Myocyte (in vitro differentiated cells): Measurements from ENCODE around the gene IRF9. TPM values are rescaled to one million over a fixed set of nuclear protein-coding genes. Genes with fewer than 3 reads are reported as not detected.

Source experiments
- DNase-seq: peaks from one replicate; pipeline ENCODE4 v3.0.0-alpha.2; 2012; ENCODE audit warnings: low read depth
- total RNA-seq: library from RNA; depleted of rRNA; stranded (reverse); fragments of >200 nt; gene quantifications from 2 replicates; pipeline ENCODE4 v1.2.3, GENCODE V29; 2014

Gene IRF9
- total RNA-seq, 1 donor from 2014 or later = 94.1 TPM

GRCh38 chr14:24146978-24147760, 13.9 kb upstream of the IRF9 start, which contains the start of gene RNF31:
TSS of gene RNF31 (plus strand) at chr14:24147498. CDS start at chr14:24147699, 201 bp downstream.
- DNase-seq = peak; percentile 99

DNA sequence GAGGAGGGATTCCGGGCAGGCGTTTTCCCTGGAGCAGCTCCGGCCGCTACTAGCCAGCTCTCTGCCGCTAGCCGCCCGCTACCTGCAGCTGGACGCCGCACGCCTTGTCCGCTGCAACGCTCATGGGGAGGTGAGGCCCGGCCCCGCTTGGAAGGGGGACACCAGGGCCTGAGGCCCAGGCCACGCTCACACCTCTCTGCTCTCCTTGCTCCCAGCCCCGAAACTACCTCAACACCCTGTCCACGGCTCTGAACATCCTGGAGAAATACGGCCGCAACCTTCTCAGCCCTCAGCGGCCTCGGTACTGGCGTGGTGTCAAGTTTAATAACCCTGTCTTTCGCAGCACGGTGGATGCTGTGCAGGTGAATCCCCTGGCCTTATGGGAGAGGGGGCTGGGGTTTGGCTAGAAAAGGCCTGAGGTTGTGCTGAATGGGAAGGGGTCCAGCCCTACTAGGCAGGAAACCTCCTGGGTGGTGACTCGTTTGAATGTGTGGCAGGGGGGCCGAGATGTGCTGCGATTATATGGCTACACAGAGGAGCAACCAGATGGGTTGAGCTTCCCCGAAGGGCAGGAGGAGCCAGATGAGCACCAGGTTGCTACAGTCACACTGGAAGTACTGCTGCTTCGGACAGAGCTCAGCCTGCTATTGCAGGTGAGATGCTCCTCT, 13.2 kb upstream of the IRF9 start:
- no peak for DNase-seq

DNA sequence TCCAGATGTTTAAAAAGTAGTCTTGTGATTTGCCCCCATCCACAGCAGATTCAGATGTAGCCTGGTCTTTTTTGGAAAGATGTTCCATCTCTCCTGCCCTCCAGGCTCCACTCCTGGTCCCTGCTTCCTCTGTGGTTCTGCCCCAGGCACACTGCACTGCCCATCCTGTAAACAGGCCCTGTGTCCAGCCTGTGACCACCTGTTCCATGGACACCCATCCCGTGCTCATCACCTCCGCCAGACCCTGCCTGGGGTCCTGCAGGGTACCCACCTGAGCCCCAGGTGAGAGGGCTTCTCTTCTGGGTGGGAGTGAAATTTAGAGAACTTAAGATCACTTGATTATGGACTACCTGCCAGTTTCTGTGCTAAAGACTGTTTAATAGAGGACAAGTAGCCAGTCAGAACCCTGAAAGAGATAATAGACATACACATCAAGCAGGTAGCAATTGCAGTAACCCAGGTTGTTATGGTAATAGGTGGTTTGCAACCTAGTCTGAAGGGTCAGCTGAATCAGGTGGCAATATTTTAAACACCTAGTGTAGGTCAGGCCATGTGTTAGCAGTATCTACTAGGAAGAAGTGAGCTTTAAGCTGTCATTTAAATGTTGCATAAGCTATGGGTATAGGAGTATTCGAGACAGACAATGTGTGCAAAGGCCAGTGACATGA, 11.6 kb upstream of the IRF9 start:
- DNase-seq = no peak

GRCh38 chr14:24150061-24150460, 11.0 kb upstream of the IRF9 start:
- no peak for DNase-seq

GRCh38 chr14:24150567-24150966, 10.5 kb upstream of the IRF9 start:
- DNase-seq = no peak

- no peak for DNase-seq
Observed at GRCh38 chr14:24150993-24151392, 10.1 kb upstream of the IRF9 start.

- DNase-seq = no peak
Observed at GRCh38 chr14:24151404-24152080, 9.5 kb upstream of the IRF9 start.

- DNase-seq = no peak
Observed at GRCh38 chr14:24155100-24155499, 6.0 kb upstream of the IRF9 start.

GRCh38 chr14:24156840-24157239, 4.2 kb upstream of the IRF9 start:
- DNase-seq = no peak

DNA sequence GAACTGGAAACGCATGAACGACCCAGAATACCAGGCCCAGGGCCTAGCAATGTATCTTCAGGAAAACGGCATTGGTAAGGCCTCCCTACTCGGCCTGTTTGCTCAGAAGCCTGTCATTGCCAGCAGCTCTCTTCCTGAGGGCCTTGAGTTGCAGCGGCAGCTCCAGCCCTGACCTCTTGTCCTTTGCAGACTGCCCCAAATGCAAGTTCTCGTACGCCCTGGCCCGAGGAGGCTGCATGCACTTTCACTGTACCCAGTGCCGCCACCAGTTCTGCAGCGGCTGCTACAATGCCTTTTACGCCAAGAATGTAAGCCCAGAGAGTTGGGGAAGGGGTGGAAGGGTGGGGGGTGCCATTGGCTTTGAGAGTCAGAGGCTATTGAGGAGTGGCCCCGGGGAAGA, 3.7 kb upstream of the IRF9 start:
- no peak for DNase-seq

DNA sequence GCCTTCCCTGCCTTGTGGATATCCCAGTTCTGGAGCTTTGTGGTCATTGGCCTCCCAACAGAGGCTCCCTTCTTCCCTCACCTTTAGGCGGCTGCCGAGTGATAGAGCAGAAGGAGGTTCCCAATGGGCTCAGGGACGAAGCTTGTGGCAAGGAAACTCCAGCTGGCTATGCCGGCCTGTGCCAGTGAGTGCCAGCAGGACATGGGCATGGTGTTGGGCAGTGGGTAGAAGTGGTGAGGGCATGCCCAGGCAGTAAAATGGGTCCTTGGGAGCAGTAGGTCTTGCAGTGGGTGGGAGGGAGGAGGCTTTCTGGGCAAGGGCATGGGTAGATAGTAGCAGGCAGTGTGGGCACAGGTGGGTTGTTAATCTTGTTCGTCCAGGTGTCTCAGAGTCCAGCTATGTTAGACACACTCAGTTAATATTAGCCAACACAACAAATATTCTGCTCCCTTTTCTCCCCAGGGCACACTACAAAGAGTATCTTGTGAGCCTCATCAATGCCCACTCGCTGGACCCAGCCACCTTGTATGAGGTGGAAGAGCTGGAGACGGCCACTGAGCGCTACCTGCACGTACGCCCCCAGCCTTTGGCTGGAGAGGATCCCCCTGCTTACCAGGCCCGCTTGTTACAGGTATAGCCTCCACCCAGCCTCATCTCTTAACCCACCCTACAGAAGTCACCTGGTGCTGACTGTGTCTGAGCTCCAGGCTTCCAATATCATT, 1.1 kb upstream of the IRF9 start:
- no peak for DNase-seq

- no peak for DNase-seq
Observed at GRCh38 chr14:24160499-24160849, 591 bp upstream of the IRF9 start.

DNA sequence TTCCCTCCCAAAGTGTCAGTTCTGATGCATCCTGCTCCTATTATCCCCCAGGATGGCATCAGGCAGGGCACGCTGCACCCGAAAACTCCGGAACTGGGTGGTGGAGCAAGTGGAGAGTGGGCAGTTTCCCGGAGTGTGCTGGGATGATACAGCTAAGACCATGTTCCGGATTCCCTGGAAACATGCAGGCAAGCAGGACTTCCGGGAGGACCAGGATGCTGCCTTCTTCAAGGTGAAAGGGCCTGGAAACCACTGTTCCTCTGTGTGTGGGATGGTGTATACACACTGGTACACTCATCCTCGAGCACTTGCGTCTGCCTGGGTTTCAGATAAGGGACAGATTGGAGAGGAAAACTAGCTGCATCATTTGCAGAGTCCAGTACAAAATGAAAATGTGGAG, 1.0 kb downstream of the IRF9 start:
- DNase-seq = no peak

- DNase-seq = no peak
Observed at GRCh38 chr14:24164518-24164991, 3.5 kb downstream of the IRF9 start.

GRCh38 chr14:24165785-24166184, 4.7 kb downstream of the IRF9 start:
- DNase-seq = no peak

DNA sequence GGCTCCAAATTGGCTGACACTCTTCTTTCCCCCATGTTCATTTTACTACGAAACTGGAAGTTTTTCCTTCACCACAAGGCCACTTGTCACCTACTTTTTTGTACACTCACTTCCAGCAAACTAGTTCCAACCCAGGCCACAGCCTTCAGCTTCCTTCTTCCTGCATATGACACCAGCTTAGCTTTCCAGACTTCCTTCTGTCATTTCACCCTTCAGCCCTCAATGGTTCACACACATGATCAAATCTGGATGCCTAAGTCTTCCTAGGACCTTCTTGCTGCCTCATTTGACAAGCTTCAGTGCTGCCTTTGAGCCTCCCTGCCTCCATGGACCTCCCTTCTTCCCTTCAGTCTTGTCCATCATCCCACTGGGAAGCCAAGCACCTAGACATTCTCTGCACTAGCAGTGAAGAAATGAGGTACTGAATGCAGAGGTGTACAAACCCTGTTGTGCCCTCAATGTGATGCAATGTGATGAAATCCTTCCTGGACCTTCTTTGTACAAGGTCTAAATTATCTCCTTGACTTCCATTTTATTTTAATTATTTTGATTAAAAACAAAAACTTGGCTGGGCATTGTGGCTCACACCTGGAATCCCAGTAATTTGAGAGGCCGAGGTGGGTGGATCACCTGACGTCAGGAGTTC, 6.5 kb downstream of the IRF9 start:
- no peak for DNase-seq

DNA sequence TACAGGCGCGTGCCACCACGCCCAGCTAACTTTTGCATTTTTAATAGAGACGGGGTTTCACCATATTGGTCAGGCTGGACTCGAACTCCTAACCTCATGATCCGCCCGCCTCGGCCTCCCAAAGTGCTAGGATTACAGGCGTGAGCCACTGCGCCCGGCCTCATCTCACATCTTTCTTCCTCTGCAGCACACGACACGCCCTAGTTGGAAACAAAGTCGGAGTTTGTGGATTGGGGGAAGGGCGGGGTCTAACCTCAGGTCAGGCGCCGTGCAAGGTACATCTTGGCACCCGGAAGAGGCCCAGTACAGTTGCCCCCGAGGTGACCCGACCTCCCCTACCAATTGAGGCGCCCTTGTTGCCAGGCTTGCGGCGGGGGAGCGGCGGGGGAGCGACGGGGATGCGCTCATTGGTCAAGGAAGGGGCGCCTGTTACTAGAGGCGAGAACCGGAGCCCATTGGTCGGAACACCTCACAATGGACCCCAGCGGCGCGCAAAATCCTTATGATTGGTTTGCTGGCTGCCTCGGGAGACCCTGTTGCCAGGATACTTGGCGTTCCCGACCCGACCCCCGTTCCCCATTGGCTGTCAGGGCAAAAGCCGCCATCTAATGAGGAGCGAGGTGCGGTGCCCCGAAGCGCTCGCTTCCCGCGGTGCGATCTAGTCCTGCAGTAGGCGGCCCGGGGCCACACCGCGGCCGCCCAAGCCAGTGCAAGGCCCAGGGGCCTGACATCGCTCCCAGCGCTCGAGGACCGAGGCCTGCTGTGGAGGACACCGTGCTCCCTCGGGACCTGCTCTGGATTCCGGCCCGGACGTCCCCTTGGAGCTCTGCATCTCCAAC, 10.6 kb downstream of the IRF9 start, which contains the start of gene REC8:
REC8 (plus strand) TSS at position 659 of the 839 bp plus-strand sequence. CDS start 473 bp downstream, outside the sequence.
- DNase-seq = no peak

- no peak for DNase-seq
Observed at GRCh38 chr14:24172261-24172860, 11.3 kb downstream of the IRF9 start.

DNA sequence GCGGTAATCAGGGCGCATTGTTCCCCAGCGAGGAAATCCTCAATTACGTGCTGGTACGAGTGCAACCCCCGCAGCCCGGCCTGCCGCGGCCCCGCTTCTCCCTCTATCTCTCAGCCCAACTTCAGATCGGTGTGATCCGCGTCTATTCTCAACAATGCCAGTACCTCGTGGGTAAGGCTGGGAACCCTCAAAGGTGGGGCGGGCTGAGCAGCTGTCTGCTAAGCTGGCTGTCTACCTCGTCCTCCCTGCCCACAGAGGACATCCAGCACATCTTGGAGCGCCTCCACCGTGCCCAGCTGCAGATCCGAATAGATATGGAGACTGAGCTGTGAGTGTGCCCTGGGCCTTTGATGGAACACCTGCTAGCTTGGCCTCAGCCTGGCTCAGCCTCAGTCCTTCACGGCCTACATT, 11.8 kb downstream of the IRF9 start:
- DNase-seq = peak; percentile 38
